Heart left ventricle (tissue), 13 donors: ENCODE results near the gene B4GAT1.

Experiments used
- CTCF ChIP-seq, 12 donors: fragments of 200-600 bp; sonication (generic) in 4 of 12; IDR thresholded peaks; one replicate each; pipeline versions ENCODE4 v1.5.0 to v1.8.0; 2018 to 2022; ENCODE audit warnings: antibody characterized with exemption in 12 of 12, mild to moderate bottlenecking in 5 of 12
- POLR2A ChIP-seq, 2 donors: fragments of 450-650 bp; IDR thresholded peaks; one replicate each; pipeline ENCODE4 v1.6.1; 2017; ENCODE audit warnings: antibody characterized with exemption in 2 of 2, mild to moderate bottlenecking in 2 of 2, moderate library complexity in 2 of 2
- donor health status: ischemic (EF 13 %, LVEDD 7.1; RV severe dilation, severe dysfunction).
- donor health status: DM: no; HTN: yes; CAD: no.
- donor health status: DM: no; HTN: no; CAD: no.
- donor health status: ischemic (EF 25% LVEDD 6.9; RV normal size, moderate dysfunction).
- donor health status: ischemic (EF 25% LVEDD 5.7; RV mildly dilated, moderate dysfunction).
- donor health status: ischemic (EF 35%, LVEDD 5.7; RV mildly dilated, moderate dysfunction).
- donor health status: nonischemic (EF 11% LVEDD 7.7; RV severe dilation, severe dysfunction).
- donor health status: DM: yes; HTN: yes; CAD: no.
- donor health status: PGD.
- donor health status: ischemic (EF 29% LVEDD 5.4; RV normal size, mild dysfunction).
- donor health status: nonischemic (EF 23%, LVEDD 6.1; RV moderate dilation, normal function).

DNA sequence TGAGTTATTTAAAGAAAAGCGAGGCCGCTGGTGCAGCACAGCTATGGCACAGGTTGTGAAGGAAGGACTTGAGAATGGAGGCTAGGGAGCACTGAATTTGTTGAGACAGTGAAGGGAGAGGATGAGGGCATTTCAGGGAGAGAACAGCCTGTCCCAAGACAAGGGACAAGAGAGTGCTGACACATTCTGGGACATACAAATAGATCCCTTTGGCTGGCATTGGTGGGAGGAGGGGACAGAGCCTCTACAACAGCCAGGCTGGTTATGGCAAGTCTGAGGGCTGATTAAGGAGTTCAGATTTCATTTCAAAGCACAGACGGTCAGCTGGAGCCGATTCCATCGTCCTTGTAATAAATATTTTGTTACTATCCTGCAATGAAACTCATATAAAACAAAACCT is 25.8 kb upstream of the B4GAT1 start:
- TF ChIP-seq POLR2A (IDR thresholded peaks at IDR 0.05) (no peak), CTCF (IDR thresholded peaks at IDR 0.05) (no peak)
